Fibroblast of the aortic adventitia (primary cell): ENCODE measurements around the gene ACOT12. TPM values are rescaled to one million over a fixed set of nuclear protein-coding genes. Genes with fewer than 3 reads are reported as not detected.

Experiments used
- DNase-seq: peaks from one replicate; pipeline ENCODE4 v3.0.0-alpha.2; 2010; ENCODE audit warnings: low read depth
- H3K4me3 ChIP-seq: 2 replicates; pipeline ENCODE4 v1.5.1; 2011; ENCODE audit warnings: low read depth, mild to moderate bottlenecking, control low read depth, low read length, moderate library complexity
- CTCF ChIP-seq: IDR thresholded peaks from 2 replicates; pipeline ENCODE4 v1.5.1; 2011; ENCODE audit warnings: mild to moderate bottlenecking, low read length, control low read depth, inconsistent platforms; ENCODE audit not compliant: insufficient read depth
- total RNA-seq: library from RNA; depleted of rRNA; stranded (reverse); fragments of >200 nt; gene quantifications from 2 replicates; pipeline ENCODE4 v1.2.3, GENCODE V29; 2012; ENCODE audit warnings: low replicate concordance

Gene ACOT12
- total RNA-seq, 1 donor, result 0.27 TPM

GRCh38 chr5:81426359-81427030 lies 32.6 kb upstream of the ACOT12 start:
- TF ChIP-seq CTCF, result no peak
- no peak for DNase-seq
- no peak overlapping the region for H3K4me3 ChIP-seq

- no peak overlapping the region for H3K4me3 ChIP-seq
- peak; percentile 53 for TF ChIP-seq CTCF
- peak; percentile 71 for DNase-seq
Measured at GRCh38 chr5:81425569-81425968, 31.6 kb upstream of the ACOT12 start.

GRCh38 chr5:81424728-81425127 lies 30.8 kb upstream of the ACOT12 start:
- peak; percentile 58 for DNase-seq
- no peak for TF ChIP-seq CTCF
- H3K4me3 ChIP-seq, result no peak overlapping the region

- no peak overlapping the region for H3K4me3 ChIP-seq
- peak; percentile 52 for DNase-seq
- TF ChIP-seq CTCF, result no peak
Measured at GRCh38 chr5:81422671-81423070, 28.7 kb upstream of the ACOT12 start.

GRCh38 chr5:81420039-81420667 lies 26.2 kb upstream of the ACOT12 start:
- no peak overlapping the region for H3K4me3 ChIP-seq
- DNase-seq, result peak; percentile 91
- TF ChIP-seq CTCF, result no peak

GRCh38 chr5:81418606-81419005 lies 24.7 kb upstream of the ACOT12 start:
- no peak for DNase-seq
- TF ChIP-seq CTCF, result no peak
- no peak overlapping the region for H3K4me3 ChIP-seq
